WTC11 (cell line): ENCODE results near the gene CPTP.

Experiments used
- ATF3 ChIP-seq: sonication (generic); formaldehyde crosslinking; conservative IDR thresholded peaks from 2 replicates; pipeline ENCODE4 v1.8.1; 2022; ENCODE audit warnings: mild to moderate bottlenecking, missing genetic modification reagents
- CTCF ChIP-seq: fragments of 200-600 bp; IDR thresholded peaks from 2 replicates; pipeline ENCODE4 v1.8.0; 2022; ENCODE audit warnings: antibody characterized with exemption
- ETV6 ChIP-seq: sonication (generic); formaldehyde crosslinking; IDR thresholded peaks from 2 replicates; pipeline ENCODE4 v1.8.1; 2022; ENCODE audit warnings: mild to moderate bottlenecking, missing genetic modification reagents
- FOXK1 ChIP-seq: sonication (generic); formaldehyde crosslinking; IDR thresholded peaks from 2 replicates; pipeline ENCODE4 v1.8.0; 2022; ENCODE audit warnings: mild to moderate bottlenecking, moderate library complexity, missing genetic modification reagents
- MAX ChIP-seq: sonication (generic); formaldehyde crosslinking; IDR thresholded peaks from 2 replicates; pipeline ENCODE4 v1.8.0; 2022; ENCODE audit warnings: mild to moderate bottlenecking, missing genetic modification reagents
- PRDM15 ChIP-seq: sonication (generic); formaldehyde crosslinking; IDR thresholded peaks from 2 replicates; pipeline ENCODE4 v1.8.0; 2022; ENCODE audit warnings: missing genetic modification reagents
- SP1 ChIP-seq: sonication (generic); formaldehyde crosslinking; conservative IDR thresholded peaks from 2 replicates; pipeline ENCODE4 v1.8.1; 2022; ENCODE audit warnings: missing genetic modification reagents
- USF1 ChIP-seq: sonication (generic); formaldehyde crosslinking; IDR thresholded peaks from 2 replicates; pipeline ENCODE4 v1.8.0; 2022; ENCODE audit warnings: mild to moderate bottlenecking, missing genetic modification reagents

GRCh38 chr1:1320666-1321448 is 3.7 kb upstream of the CPTP start:
- TF ChIP-seq ATF3 (CRISPR knock-in tag) (no peak), MAX (CRISPR knock-in tag) (no peak), CTCF (no peak), ETV6 (CRISPR knock-in tag) (no peak), SP1 (CRISPR knock-in tag) (no peak), FOXK1 (CRISPR knock-in tag) (no peak), PRDM15 (CRISPR knock-in tag) (no peak), USF1 (CRISPR knock-in tag) (no peak)
